ENCODE measurements around the gene FBXL20.
"Not testable (repeated sequence)": the region's sequence is repeated elsewhere in the genome, so short reads cannot be mapped to it uniquely, and the experiment has no call there.

FBXL20 gene

DNA sequence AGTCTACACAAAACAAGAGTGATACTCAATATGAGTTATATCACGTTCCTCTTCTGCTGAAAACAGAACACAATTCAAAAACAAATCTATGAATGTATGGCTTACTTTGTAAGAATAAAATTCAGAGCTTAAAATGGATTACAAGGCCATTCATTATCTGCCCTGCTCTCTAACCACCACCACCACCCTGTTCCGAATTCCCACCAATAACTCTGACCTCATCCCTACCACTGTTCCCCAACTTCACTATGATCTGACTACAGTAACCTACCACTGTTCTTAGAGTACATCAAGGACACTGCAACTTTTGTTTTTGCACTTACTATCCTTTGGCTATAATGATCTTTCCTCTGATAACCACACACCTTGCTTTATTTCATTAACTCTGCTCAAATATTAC is 21.3 kb downstream of the FBXL20 start:
- DNase-seq (ENCODE audit: low read depth in 2 of 2), result no peak

DNA sequence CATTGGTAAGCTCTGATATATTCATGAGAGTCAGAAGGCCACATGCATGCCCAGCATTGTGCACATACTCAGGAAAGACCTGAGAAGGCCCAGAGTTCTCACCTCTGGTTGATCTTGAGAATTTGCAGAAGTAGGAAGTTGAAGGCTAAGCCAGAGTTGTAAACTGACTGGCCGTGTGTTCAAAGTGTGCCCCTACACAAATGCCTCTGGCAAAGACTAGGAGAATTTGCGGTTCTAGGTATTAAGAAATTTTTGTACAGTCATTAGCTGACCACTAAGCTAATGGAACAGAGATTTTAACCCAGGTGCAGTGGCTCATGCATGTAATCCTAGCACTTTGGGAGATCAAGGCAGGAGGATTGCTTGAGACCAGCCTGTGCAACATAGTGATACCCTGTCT is 25.0 kb downstream of the FBXL20 start:
- no peak for DNase-seq (ENCODE audit: low read depth in 2 of 2)

DNA sequence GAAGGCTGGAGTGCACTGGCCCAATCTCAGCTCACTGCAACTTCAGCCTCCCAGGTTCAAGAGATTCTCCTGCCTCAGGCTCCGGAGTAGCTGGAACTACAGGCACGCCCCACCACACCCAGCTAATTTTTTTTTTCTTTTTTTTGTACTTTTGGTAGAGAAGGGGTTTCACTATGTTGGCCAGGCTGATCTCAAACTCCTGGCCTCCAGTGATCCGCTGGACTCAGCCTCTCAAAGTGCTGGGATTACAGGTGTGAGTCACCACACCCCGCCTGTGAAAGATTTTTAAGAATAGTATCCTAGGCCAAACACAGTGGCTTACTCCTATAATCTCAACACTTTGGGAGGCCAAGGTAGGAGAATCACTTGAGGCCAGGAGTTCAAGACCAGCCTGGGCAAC is 33.6 kb downstream of the FBXL20 start:
- DNase-seq (ENCODE audit: low read depth in 2 of 2), result not testable (repeated sequence)

- no peak for DNase-seq (ENCODE audit: low read depth in 2 of 2)
Observed at GRCh38 chr17:39365872-39366271, 35.6 kb downstream of the FBXL20 start.

GRCh38 chr17:39365242-39365641 is 36.2 kb downstream of the FBXL20 start:
- DNase-seq (ENCODE audit: low read depth in 2 of 2), result no peak

GRCh38 chr17:39364236-39365025 is 37.0 kb downstream of the FBXL20 start:
- no peak for DNase-seq (ENCODE audit: low read depth in 2 of 2)

DNA sequence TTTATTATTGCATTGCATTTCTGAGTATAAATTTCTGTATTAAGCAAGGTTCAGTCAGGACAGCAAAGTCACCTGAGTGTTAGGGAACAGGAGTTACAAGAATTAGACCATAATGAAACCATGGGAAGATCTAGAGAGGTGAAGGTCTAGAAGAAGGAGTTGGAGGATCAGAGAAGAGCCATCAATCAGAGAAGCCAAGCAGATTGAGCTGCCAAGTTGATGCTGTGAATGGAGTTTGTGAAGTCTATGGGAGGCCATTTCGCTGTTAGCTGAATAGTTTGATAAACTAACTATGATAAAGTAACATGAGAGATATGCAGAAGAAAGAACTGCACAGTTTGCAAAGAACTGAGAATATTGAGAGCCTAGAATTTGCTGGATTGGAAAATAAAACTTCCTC is 40.4 kb downstream of the FBXL20 start:
- no peak for DNase-seq (ENCODE audit: low read depth in 2 of 2)

DNA sequence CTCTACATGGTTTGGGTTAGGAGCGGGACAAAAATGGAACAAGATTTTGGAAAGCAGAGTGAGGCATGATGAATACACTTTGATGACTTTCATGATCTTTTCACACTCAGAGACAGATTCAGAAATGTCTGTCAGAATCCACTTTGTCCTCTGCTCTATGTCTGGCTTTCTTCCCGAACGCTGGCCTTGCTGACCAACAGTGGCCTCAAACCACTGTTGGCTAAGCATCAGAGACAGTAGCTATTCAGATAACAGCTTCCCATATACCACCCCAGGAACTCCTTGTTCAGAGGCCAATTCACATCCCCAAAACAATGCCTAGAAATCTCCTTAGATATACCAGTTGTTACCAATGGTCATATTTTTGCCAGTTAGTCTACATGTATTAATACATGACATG is 40.9 kb downstream of the FBXL20 start:
- DNase-seq (ENCODE audit: low read depth in 2 of 2), result no peak

DNA sequence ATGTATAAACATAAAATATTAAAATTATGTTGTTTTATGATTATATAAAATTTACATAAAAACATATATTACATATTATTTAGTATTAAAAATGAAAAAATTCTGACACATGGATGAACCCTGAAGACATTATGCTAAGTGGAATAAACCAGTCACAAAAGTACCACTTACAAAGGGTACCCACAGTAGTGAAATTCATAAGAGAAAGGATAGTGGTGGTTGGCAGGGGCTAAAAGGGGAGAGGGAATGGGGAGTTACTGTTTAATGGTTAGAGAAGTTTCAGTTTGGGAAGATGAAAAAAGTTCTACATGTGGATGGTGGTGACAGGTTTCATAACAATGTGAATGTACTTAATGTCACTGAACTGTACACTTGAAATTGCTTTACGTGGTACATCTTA is 41.4 kb downstream of the FBXL20 start:
- no peak for DNase-seq (ENCODE audit: low read depth in 2 of 2)

DNA sequence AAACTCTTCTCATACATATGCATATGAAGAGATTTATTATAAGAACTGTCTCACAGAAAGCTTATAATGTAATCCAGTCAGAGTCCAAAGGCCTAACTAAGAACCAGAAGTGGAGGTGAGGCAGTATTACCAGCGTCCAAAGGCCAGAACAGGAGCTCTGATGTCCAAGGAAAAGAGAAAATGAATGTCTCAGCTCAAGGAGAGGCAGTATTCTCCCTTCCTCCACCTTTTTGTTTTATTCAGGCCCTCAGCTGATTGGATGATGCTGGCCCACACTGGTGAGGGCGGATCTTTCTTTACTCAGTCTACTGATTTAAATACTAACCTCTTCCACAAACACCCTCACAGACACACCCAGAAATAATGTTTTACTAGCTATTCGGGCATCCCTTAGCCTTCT is 43.4 kb downstream of the FBXL20 start:
- no peak for DNase-seq (ENCODE audit: low read depth in 2 of 2)

DNA sequence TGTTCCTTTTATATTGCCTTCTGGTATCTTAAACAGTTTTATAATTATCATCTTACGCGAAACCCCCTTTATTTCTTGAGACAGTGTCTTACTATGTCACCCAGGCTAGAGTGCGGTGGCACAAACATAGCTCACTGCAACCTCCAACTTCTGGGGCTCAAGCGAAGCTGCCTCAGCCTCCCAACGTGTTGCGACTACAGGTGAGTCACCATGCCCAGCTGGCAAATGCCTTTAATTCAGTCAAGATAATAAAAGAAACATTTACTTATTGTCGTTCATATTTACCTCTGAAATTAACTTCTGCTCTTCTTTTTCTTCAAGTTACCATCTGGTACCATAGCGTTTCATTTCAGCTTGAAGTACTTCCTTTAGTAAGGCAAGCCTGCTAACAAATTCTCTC is 43.9 kb downstream of the FBXL20 start:
- DNase-seq (ENCODE audit: low read depth in 2 of 2), result no peak

GRCh38 chr17:39352986-39353385 is 48.4 kb downstream of the FBXL20 start:
- DNase-seq (ENCODE audit: low read depth in 2 of 2), result no peak

DNA sequence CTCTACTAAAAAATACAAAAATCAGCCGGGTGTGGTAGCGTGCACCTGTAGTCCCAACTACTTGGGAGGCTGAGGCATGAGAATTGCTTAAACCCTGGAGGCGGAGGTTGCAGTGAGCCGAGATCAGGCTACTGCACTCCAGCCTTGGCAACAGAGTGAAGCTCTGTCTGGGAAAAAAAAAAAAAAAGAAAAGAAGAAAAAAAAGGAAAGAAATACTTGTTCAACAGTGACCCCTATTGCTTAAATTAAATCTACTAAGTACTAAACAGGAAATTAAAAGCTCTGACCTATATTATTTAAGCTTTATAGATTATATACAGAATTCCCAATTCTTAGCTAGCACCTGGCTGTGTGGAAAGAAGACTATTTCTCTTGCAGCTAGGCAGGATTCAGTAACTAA is 48.9 kb downstream of the FBXL20 start:
- no peak for DNase-seq (ENCODE audit: low read depth in 2 of 2)

DNA sequence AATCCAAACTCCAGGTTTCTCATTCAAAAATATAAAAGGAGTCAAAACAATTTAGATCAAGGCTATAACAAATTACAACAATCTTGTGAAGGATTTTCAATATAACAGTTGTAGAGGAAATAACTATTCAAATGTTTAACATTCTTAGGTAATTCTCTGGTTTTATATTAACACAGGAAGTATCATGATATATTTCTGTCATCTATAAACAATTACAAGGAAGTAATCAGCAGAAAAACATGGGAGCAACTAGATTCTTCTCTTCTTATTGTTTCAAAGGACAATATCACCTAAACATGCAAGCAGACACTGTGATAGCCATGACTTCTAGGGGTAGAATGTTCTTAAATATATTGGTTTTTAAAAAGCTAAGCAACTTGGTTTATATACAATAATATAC is 49.9 kb downstream of the FBXL20 start:
- DNase-seq (ENCODE audit: low read depth in 2 of 2), result no peak

DNA sequence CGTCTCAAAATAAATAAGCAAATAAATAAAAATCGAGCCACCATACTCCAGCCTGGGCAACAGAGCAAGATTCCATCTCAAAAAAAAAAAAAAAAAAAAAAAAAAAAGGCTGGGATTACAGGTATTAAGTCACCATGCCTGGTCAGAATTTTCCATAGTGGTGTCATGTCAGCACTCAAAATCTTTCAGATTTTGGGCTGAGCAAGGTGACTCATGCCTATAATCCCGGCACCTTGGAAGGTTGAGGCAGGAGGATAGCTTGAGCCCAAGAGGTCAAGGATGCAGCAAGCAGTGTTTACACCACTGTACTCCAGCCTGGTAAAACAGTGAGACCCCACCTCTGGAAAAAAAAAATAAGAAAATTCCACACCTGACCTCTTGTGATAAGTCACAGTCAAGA is 52.2 kb downstream of the FBXL20 start:
- no peak for DNase-seq (ENCODE audit: low read depth in 2 of 2)

GRCh38 chr17:39346863-39347262 is 54.6 kb downstream of the FBXL20 start:
- DNase-seq (ENCODE audit: low read depth in 2 of 2), result not testable (repeated sequence)

DNA sequence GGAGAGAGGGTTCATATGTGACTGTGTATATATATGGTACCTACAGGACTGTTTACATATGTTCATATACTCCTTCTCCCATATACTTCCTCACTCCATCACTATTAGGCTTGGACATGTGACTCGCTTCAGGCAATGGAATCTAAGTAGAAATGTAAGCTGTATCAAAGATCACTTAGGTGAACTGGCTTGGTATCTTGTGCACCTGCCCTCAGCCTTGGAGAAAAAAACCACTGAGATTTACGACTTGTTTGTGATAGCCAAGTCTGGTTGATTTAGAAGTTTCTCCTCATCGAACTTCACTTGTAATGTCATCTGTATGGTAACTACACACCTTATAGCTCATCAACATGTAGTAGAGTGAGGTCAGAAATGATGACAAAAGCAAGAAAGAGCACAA is 59.9 kb downstream of the FBXL20 start:
- DNase-seq (ENCODE audit: low read depth in 2 of 2), result no peak

DNA sequence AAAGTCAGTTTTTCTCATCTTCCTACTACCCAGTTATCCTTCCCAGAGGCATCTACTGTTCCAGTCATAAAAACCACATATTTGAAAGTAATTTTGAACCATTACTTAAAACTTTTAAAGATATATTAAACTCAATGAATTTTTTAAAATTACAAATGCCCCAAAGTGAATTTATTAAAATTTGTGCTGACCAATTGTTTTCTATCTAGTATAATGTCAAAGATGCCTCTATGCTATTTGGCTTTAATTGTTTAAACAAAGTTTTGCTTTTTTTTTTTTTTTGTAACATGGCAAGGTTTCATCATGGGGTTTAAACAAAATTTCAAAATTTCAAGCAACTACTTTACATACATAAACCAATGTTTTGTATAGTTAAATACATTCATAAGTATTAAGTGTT is 60.7 kb downstream of the FBXL20 start:
- no peak for DNase-seq (ENCODE audit: low read depth in 2 of 2)

DNA sequence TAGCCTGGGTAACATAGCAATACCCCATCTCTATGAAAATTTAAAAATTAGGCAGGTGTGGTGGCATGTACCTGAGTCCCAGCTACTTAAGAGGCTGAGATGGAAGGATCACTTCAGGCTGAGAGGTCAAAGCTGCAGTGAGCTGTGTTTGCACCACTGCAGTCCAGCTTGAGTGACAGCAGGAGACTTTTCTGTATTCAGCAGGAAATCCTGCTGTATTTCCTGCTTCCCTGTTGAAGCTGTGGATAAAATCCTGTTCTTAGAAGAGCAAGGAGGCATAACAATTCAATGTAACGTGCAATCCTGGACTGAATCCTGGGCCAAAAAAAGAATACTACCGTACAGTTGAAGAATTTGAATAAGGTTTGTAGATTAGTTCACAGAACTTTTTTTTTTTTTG is 62.2 kb downstream of the FBXL20 start:
- DNase-seq (ENCODE audit: low read depth in 2 of 2), result no peak

GRCh38 chr17:39337649-39338048 is 63.8 kb downstream of the FBXL20 start:
- not testable (repeated sequence) for DNase-seq (ENCODE audit: low read depth in 2 of 2)

- no peak for DNase-seq (ENCODE audit: low read depth in 2 of 2)
Observed at GRCh38 chr17:39335704-39336223, 65.7 kb downstream of the FBXL20 start.

GRCh38 chr17:39334008-39334744 is 67.2 kb downstream of the FBXL20 start:
- DNase-seq (ENCODE audit: low read depth in 2 of 2), result not testable (repeated sequence)

DNA sequence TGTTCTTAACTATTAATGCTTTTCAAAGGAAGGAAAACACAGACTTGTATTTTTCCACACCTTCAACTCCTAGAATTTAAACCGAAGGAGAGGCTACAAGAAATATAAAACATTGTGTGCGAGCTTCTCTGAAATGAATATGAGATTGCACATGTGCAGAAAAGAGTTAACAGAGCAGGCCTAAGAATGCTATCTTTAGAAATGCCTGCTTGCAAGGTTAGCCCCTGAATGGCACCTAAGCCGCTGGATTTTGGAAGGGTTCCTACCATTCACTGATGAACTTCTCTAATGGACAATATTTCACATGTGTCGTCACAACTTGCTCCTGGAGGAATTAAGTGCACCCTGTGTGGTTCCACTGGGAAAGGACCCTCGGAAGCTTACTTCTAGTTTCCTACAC is 69.3 kb downstream of the FBXL20 start:
- DNase-seq (ENCODE audit: low read depth in 2 of 2), result no peak

Data from activated CD4-positive, alpha-beta T cell treated with anti-CD3 and anti-CD28 coated beads for 24 hours (primary cell).